IPS-15b (cell line): ENCODE results near the gene CRYAB.
"Not testable (repeated sequence)": the region's sequence is repeated elsewhere in the genome, so short reads cannot be mapped to it uniquely, and the experiment has no call there.

ENCODE experiments used
- H3K27me3 ChIP-seq: one replicate; pipeline ENCODE4 v1.6.1; 2013; ENCODE audit warnings: low read length; ENCODE audit not compliant: control insufficient read depth, insufficient read depth
- H3K36me3 ChIP-seq: one replicate; pipeline ENCODE4 v1.6.1; 2013; ENCODE audit warnings: low read length; ENCODE audit not compliant: control insufficient read depth, insufficient read depth
- H3K4me1 ChIP-seq: one replicate; pipeline ENCODE4 v1.6.1; 2013; ENCODE audit warnings: mild to moderate bottlenecking, low read length; ENCODE audit not compliant: control insufficient read depth, insufficient read depth
- H3K4me3 ChIP-seq: one replicate; pipeline ENCODE4 v1.5.1; 2013; ENCODE audit warnings: low read depth, low read length
- H3K9ac ChIP-seq: one replicate; pipeline ENCODE4 v1.6.1; 2013; ENCODE audit warnings: low read depth, mild to moderate bottlenecking, low read length
- H3K9me3 ChIP-seq: one replicate; pipeline ENCODE4 v1.6.1; 2013; ENCODE audit warnings: mild to moderate bottlenecking, low read length; ENCODE audit not compliant: control insufficient read depth, insufficient read depth

CRYAB gene

GRCh38 chr11:111885053-111885452 is 26.5 kb downstream of the CRYAB start:
- H3K36me3 ChIP-seq, result not testable (repeated sequence)

GRCh38 chr11:111882202-111882601 is 29.4 kb downstream of the CRYAB start:
- Histone ChIP-seq H3K27me3 (no peaks in the 10 kb centered on the region), H3K4me3 (no peak overlapping the region), H3K9me3 (no peaks in the 10 kb centered on the region), H3K36me3 (no peaks in the 10 kb centered on the region), H3K9ac (no peak overlapping the region), H3K4me1 (no peaks in the 10 kb centered on the region)

More at GRCh38 chr11:111885053-111885452, 26.5 kb downstream of the CRYAB start:
- not testable (repeated sequence) for H3K9ac ChIP-seq, H3K9me3 ChIP-seq, H3K27me3 ChIP-seq, H3K4me1 ChIP-seq, H3K4me3 ChIP-seq

- Histone ChIP-seq H3K4me3 (peak overlapping the region; percentile 78), H3K9ac (peak overlapping the region; percentile 56), H3K27me3 (no peaks in the 10 kb centered on the region), H3K36me3 (no peaks in the 10 kb centered on the region), H3K4me1 (no peaks in the 10 kb centered on the region), H3K9me3 (no peaks in the 10 kb centered on the region)
Measured at GRCh38 chr11:111879637-111879960, 32.0 kb downstream of the CRYAB start.

GRCh38 chr11:111878849-111879636 is 32.5 kb downstream of the CRYAB start, which contains the start of the genes CFAP68 and FDXACB1:
Gene CFAP68, plus strand, starts transcription at chr11:111879541. Its CDS starts 20 bp downstream, at chr11:111879561.
Gene FDXACB1, minus strand, starts transcription at chr11:111879165. Its CDS starts 33 bp downstream, at chr11:111879132.
- no peaks in the 10 kb centered on the region for H3K9me3 ChIP-seq
- no peaks in the 10 kb centered on the region for H3K27me3 ChIP-seq
- H3K4me3 ChIP-seq, result peak within 1 kb of the TSS; percentile 78

GRCh38 chr11:111878385-111878848 is 33.2 kb downstream of the CRYAB start:
- no peaks in the 10 kb centered on the region for H3K27me3 ChIP-seq
- peak overlapping the region; percentile 78 for H3K4me3 ChIP-seq
- no peaks in the 10 kb centered on the region for H3K9me3 ChIP-seq
- H3K9ac ChIP-seq, result peak overlapping the region; percentile 67
- no peaks in the 10 kb centered on the region for H3K4me1 ChIP-seq
- no peaks in the 10 kb centered on the region for H3K36me3 ChIP-seq

More at GRCh38 chr11:111878849-111879636, 32.5 kb downstream of the CRYAB start, which contains the start of the genes CFAP68 and FDXACB1:
- H3K36me3 ChIP-seq, result no peaks in the 10 kb centered on the region
- H3K9ac ChIP-seq, result peak within 1 kb of the TSS; percentile 67
- no peaks in the 10 kb centered on the region for H3K4me1 ChIP-seq

- Histone ChIP-seq H3K9ac (peak overlapping the region; percentile 79), H3K4me3 (peak overlapping the region; percentile 97), H3K9me3 (no peaks in the 10 kb centered on the region), H3K4me1 (no peaks in the 10 kb centered on the region), H3K36me3 (no peaks in the 10 kb centered on the region), H3K27me3 (no peaks in the 10 kb centered on the region)
Measured at GRCh38 chr11:111871693-111872161, 39.8 kb downstream of the CRYAB start.

GRCh38 chr11:111870886-111871692 is 40.5 kb downstream of the CRYAB start, which contains the start of gene ALG9:
Gene ALG9, minus strand, starts transcription at chr11:111871581. Its CDS starts 99 bp downstream, at chr11:111871482.
- no peaks in the 10 kb centered on the region for H3K4me1 ChIP-seq

GRCh38 chr11:111870522-111870885 is 41.1 kb downstream of the CRYAB start:
- Histone ChIP-seq H3K4me3 (peak overlapping the region; percentile 97), H3K9me3 (no peaks in the 10 kb centered on the region), H3K27me3 (no peaks in the 10 kb centered on the region), H3K9ac (no peak overlapping the region), H3K36me3 (no peaks in the 10 kb centered on the region), H3K4me1 (no peaks in the 10 kb centered on the region)

More at GRCh38 chr11:111870886-111871692, 40.5 kb downstream of the CRYAB start, which contains the start of gene ALG9:
- peak within 1 kb of the TSS; percentile 97 for H3K4me3 ChIP-seq
- no peaks in the 10 kb centered on the region for H3K9me3 ChIP-seq
- H3K36me3 ChIP-seq, result no peaks in the 10 kb centered on the region
- no peaks in the 10 kb centered on the region for H3K27me3 ChIP-seq
- H3K9ac ChIP-seq, result peak within 1 kb of the TSS; percentile 79

- H3K36me3 ChIP-seq, result no peaks in the 10 kb centered on the region
- no peaks in the 10 kb centered on the region for H3K4me1 ChIP-seq
- no peaks in the 10 kb centered on the region for H3K27me3 ChIP-seq
- H3K4me3 ChIP-seq, result no peak overlapping the region
- no peaks in the 10 kb centered on the region for H3K9me3 ChIP-seq
- no peak overlapping the region for H3K9ac ChIP-seq
Measured at GRCh38 chr11:111870113-111870512, 41.5 kb downstream of the CRYAB start.

- Histone ChIP-seq H3K4me3 (no peak overlapping the region), H3K27me3 (no peaks in the 10 kb centered on the region), H3K9me3 (no peaks in the 10 kb centered on the region), H3K36me3 (no peaks in the 10 kb centered on the region), H3K9ac (no peak overlapping the region), H3K4me1 (no peaks in the 10 kb centered on the region)
Measured at GRCh38 chr11:111860257-111860656, 51.3 kb downstream of the CRYAB start.
